COLO668 (cell line): ENCODE data around the gene KRT71.
"Not testable (repeated sequence)": the region's sequence is repeated elsewhere in the genome, so short reads cannot be mapped to it uniquely, and the experiment has no call there.

Experiments used
- DNase-seq: peaks from one replicate; lab custom pipeline; 2025; ENCODE audit not compliant: unreplicated experiment; lab: John Stamatoyannopoulos, UW

KRT71 gene

GRCh38 chr12:52552681-52553195 lies at the start of gene KRT71:
TSS of gene KRT71 (minus strand) at chr12:52553145. CDS start at chr12:52553077, 68 bp downstream.
- no peak for DNase-seq

DNA sequence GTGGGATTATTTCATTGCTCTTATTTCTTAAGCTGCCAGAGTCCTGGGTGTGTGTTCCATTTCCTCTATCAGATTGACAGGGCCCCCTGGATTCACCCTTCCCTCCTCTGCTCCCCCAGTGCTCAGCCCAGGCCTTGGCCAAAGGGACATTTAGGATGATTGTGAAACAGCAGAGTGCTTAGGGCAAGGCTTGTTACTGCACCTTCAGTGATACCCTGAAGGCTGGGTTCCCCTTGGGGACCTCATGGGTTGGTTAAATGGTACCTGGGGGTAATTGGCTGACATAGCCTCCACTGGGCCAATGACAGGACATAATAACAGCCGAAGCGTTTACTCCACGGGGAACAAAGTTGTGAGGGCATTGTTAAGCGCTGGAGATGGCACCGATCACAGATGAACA lies 49.6 kb upstream of the KRT71 start:
- DNase-seq: no peak

DNA sequence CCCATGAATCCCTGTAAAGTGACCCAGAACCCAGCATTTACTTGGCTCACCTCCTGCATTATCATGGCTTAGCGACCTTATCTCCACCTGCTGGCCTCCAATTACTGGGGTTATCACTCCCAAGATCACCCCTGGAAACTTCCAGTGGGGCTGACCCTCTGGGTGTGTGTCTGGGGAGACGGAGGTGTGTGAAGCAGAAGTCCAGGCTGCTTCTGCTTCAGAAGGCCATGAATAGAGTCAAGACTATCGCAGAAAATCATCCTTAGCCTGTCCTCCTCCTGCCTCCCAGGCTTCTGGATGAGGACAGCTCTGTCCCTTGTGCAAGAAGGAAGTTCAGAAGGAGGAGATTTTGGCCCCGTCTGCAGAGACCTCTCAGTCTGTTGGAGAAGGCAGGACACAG lies 48.7 kb upstream of the KRT71 start:
- no peak for DNase-seq

GRCh38 chr12:52600941-52601481 lies 48.1 kb upstream of the KRT71 start, which contains the start of gene KRT72:
TSS of gene KRT72 (minus strand) at chr12:52601463. CDS start at chr12:52601452, 11 bp downstream.
- no peak for DNase-seq

DNA sequence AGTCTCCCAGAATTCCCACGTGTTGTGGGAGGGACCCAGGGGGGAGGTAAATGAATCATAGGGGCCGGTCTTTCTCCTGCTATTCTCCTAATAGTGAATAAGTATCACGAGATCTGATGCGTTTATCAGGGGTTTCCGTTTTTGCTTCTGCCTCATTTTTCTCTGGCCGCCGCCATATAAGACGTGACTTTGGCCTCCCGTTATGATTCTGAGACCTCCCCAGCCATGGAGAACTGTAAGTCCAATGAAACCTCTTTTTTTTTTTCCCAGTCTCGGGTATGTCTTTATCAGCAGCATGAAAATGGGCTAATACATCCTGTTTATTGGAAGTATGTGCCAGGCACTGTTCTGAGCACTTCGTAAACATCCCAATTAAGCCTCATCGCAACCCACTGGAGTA lies 47.5 kb upstream of the KRT71 start:
- no peak for DNase-seq

GRCh38 chr12:52600071-52600470 lies 47.1 kb upstream of the KRT71 start:
- DNase-seq: no peak

DNA sequence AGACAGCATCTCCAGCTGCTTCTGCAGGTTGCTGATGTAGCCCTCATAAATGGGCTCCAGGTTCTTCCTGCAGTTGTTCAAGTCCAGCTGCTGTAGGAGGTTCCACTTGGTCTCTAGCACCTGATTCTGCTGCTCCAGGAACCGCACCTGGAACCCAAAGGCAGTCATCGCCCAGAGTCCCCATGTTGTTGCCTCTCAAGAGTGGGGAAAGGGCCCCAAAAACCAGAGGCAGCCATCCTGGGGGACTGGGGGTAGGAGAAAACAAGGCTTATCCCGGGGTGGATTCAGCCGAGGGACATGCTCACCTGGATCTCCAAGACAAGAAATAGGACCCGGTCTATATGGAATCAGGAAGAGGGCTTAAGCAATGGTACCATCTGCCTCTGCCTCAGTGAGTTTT lies 46.0 kb upstream of the KRT71 start:
- DNase-seq: no peak

- DNase-seq: not testable (repeated sequence)
These were observed 41.3 kb upstream of the KRT71 start for GRCh38 chr12:52594237-52594636.

DNA sequence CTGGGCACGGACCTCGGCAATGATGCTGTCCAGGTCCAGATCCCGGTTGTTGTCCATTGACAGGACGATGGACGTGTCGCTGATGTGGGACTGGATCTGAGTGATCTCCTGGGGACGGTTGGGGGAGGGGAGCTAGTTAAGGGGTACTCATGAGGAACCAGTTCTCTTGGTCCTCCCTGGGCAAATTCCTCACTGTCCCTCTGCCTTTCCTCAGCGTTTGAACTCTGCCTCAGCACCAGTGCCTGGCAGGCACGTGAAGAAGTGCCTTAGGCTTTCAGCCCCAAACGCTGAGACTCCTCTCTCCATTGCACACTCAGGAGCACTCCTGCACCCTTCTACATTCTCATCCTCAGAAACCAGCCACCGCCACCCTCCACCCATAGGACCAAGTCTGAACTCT lies 38.6 kb upstream of the KRT71 start:
- no peak for DNase-seq

GRCh38 chr12:52590021-52590420 lies 37.1 kb upstream of the KRT71 start:
- no peak for DNase-seq

- DNase-seq: no peak
These were observed 34.6 kb upstream of the KRT71 start for GRCh38 chr12:52587563-52587962.

DNA sequence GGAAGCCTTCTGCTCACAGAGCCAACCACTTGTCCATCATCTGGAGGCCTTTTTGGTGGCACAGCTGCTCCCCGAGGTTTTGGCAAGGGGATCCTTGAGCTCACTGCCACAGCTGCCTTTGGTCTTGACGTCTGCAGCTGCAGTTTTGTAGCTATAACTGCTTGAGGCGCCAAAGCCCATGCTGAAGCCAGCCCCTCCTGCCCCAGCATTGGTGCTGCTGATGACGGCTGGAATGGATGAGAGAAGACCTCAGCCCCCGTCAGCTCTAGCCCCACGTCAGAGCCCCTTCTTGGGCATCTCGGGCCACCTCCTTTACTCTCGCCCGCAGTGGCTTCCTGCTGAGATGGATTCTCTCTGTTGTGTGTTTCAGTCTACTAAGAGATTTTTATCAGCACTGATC lies 33.0 kb upstream of the KRT71 start:
- no peak for DNase-seq

GRCh38 chr12:52585066-52585465 lies 32.1 kb upstream of the KRT71 start:
- DNase-seq: no peak

DNA sequence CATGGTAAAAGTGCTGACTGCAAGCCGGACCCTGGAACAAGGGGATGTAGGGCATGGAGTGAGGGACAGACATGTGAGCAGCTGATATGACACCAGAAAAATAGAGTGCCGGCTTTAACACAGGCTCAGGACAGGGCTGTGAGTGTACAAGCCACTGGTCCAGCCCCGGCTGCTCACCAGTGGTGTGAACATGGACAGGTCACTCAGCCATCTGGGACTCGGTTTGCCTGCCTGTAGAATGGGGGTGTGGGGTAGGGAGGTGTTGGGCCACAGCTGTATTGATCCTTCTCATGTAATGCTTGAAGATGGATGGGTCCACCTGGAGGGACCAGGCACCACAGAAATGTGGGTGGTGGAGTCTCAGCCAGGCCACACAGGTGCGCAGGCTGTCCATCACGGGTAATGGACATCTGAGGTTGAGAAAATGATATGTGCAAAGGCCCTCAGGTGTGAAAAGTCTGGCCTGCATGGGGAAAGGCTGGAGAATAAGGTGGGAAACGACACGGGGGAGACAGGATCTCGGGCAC lies 31.3 kb upstream of the KRT71 start:
- no peak for DNase-seq

GRCh38 chr12:52582971-52583456 lies 30.1 kb upstream of the KRT71 start:
- DNase-seq: peak; percentile 13

- DNase-seq: no peak
These were observed 29.5 kb upstream of the KRT71 start for GRCh38 chr12:52582486-52582885.

GRCh38 chr12:52581481-52581880 lies 28.5 kb upstream of the KRT71 start:
- DNase-seq: peak; percentile 15

GRCh38 chr12:52581066-52581465 lies 28.1 kb upstream of the KRT71 start:
- no peak for DNase-seq

- DNase-seq: no peak
These were observed 27.6 kb upstream of the KRT71 start for GRCh38 chr12:52580496-52580895.

DNA sequence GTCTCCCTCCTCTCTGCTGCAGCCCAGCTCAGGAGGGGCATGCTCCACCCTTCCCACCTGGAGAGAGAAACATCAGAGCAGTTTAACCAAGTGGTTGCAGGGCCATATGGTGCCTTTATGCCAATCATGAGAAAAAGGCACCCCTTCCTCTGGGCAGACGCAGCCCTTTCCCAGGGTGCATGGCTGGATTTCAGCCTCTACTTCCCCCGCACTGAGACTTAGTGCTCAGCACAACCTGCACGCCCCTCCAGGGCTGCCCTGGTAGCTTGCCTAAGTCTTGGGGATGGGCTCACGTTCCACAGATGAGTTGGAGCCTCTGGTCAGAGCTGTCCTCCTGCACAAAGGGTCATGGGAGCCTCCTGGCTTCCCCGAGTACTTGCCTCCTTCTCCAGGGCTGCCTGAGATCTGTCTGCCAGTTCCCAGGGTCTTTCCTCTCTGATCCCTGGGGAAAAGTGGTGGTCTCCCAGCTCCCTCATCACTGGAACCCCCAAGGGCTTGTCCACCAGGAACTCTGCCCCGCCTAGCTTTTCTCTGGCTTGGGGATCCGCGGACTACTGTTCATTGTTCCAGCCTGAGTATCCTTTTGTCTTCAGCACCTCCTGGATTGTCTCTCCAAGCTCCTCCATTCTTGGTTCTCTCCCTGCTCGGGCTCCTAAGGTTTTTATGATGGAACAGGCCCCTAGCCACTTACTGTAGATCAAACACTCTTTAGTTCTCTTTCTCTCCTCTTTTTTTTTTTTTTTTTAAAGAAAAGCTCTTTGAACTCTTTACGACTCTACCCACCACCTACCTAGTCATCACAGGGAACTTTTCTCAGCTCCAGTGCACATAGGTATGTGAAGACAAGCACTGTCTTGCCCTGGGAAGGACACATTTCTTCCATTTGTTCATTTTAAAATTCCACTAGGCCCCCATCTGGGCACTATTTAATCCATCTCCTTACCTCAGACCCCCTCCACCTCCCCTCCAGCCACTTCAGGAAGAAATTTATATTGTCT lies 26.8 kb upstream of the KRT71 start:
- no peak for DNase-seq

DNA sequence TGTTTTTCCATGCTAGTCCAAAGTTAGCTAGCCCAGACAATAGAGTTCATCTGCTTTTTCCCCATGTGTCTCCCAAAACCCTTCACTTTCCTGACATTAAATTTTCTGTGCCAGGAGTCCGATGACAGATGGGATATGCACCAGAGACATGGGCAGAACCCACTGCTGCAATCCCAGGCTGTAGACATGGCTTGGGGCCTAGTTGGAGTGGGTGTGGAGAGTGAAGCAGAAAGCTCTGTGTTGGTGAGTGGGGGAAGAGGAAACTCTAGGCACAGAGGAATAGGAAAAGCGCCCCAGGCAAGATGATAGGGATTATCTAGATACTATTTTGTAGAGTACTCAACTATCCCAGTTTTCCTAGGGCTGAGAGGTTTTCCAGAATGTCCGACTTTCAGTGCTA lies 25.5 kb upstream of the KRT71 start:
- DNase-seq: no peak

GRCh38 chr12:52577316-52577715 lies 24.4 kb upstream of the KRT71 start:
- DNase-seq: no peak
